ENCODE results near the gene TIRAP.
A peak's percentile ranks its signal among the peaks of the same experiment; 100 is the strongest.
"Not testable (repeated sequence)": the region's sequence is repeated elsewhere in the genome, so short reads cannot be mapped to it uniquely, and the experiment has no call there.

The TIRAP gene

GRCh38 chr11:126284829-126285228 is 1.9 kb downstream of the TIRAP start:
- DNase-seq (ENCODE audit: low read depth) = peak; percentile 78

GRCh38 chr11:126288237-126288636 is 5.3 kb downstream of the TIRAP start:
- no peak for DNase-seq (ENCODE audit: low read depth)

- DNase-seq (ENCODE audit: low read depth) = no peak
These were observed 8.0 kb downstream of the TIRAP start for GRCh38 chr11:126290887-126291286.

- no peak for DNase-seq (ENCODE audit: low read depth)
These were observed 10.8 kb downstream of the TIRAP start for GRCh38 chr11:126293726-126294125.

GRCh38 chr11:126297004-126297403 is 14.1 kb downstream of the TIRAP start:
- DNase-seq (ENCODE audit: low read depth) = no peak

GRCh38 chr11:126303623-126304456 is 20.9 kb downstream of the TIRAP start, which contains the start of gene DCPS:
DCPS (plus strand) TSS chr11:126304060; CDS start chr11:126304081, 21 bp downstream.
- DNase-seq (ENCODE audit: low read depth) = peak; percentile 73

GRCh38 chr11:126304457-126305075 is 21.7 kb downstream of the TIRAP start:
- DNase-seq (ENCODE audit: low read depth) = no peak

GRCh38 chr11:126305699-126306098 is 22.8 kb downstream of the TIRAP start:
- DNase-seq (ENCODE audit: low read depth) = no peak

GRCh38 chr11:126307706-126308105 is 24.8 kb downstream of the TIRAP start:
- DNase-seq (ENCODE audit: low read depth) = no peak

GRCh38 chr11:126308271-126308671 is 25.4 kb downstream of the TIRAP start:
- no peak for DNase-seq (ENCODE audit: low read depth)

- not testable (repeated sequence) for DNase-seq (ENCODE audit: low read depth)
These were observed 25.9 kb downstream of the TIRAP start for GRCh38 chr11:126308771-126309170.

- DNase-seq (ENCODE audit: low read depth) = no peak
These were observed 27.5 kb downstream of the TIRAP start for GRCh38 chr11:126310200-126310991.

GRCh38 chr11:126310992-126311310 is 28.1 kb downstream of the TIRAP start:
- DNase-seq (ENCODE audit: low read depth) = no peak

- DNase-seq (ENCODE audit: low read depth) = no peak
These were observed 28.8 kb downstream of the TIRAP start for GRCh38 chr11:126311401-126312291.

GRCh38 chr11:126312961-126313360 is 30.1 kb downstream of the TIRAP start:
- no peak for DNase-seq (ENCODE audit: low read depth)

GRCh38 chr11:126313826-126314225 is 30.9 kb downstream of the TIRAP start:
- DNase-seq (ENCODE audit: low read depth) = no peak

GRCh38 chr11:126317432-126317755 is 34.5 kb downstream of the TIRAP start:
- DNase-seq (ENCODE audit: low read depth) = no peak

GRCh38 chr11:126317756-126318573 is 35.1 kb downstream of the TIRAP start:
- peak; percentile 59 for DNase-seq (ENCODE audit: low read depth)

- DNase-seq (ENCODE audit: low read depth) = peak; percentile 90
These were observed 35.9 kb downstream of the TIRAP start for GRCh38 chr11:126318574-126319373.

- no peak for DNase-seq (ENCODE audit: low read depth)
These were observed 36.5 kb downstream of the TIRAP start for GRCh38 chr11:126319374-126319740.

Data from GM04503 (cell line).